ENCODE measurements around the gene IL1R2.

- TF ChIP-seq CTCF (IDR thresholded peaks at IDR 0.05; ENCODE audit: low read depth, low read length, poor library complexity, severe bottlenecking): no peak
- TF ChIP-seq EZH2phosphoT487 (IDR thresholded peaks at IDR 0.05; ENCODE audit: borderline replicate concordance, low read length): no peak
These were observed 17.1 kb upstream of the IL1R2 start for GRCh38 chr2:101974663-101975062.
